8988T (cell line): ENCODE results near the gene PDE6B.
A peak's percentile ranks its signal among the peaks of the same experiment; 100 is the strongest.
"Not testable (repeated sequence)": the region's sequence is repeated elsewhere in the genome, so short reads cannot be mapped to it uniquely, and the experiment has no call there.

Experiments used
- DNase-seq: peaks from one replicate; pipeline ENCODE4 v3.0.0; 2011

PDE6B gene

DNA sequence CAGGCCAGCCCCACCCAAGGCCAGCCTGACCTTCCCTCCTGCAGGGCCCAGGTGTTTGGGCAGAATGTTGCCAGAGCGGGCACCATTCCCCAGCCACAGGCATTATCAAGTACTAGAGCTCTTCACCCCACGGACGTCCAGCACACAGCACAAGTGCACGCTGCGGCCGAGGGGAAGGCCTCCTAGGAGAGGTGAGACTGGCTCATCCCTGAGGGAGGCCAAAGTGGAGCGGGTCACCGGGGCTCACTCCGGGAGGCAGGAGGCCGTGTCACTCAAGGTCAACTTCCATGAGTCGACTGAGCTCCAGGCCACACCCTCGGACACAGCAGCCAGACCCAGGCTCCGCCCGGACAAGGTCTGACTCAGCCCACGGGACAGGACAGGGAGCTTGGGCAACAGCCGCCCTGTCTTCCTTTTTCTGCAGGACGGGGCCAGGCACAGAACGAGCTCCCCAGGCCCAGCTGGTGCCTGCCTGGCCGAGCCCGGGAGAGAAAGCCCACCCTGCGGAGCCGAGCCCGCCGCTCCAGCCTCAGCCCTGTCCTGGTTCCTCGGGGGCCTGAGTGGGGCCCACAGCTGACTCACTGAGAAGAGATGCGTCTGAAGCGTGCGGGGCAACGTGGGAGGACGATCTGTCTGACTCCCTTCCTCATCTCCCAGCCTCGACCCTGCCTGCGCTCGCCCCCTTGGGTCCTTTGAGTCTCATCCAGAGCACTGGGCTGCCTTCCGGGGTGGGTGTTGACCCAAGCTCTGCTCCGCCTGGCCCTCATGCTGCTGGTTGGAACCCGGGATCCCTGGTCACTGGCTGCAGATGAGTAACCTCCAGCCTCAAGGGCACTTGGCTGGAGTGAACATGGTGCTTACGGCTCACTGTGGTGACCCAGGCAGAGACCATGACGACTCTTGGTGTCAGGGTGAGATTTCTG lies 61.9 kb downstream of the PDE6B start:
- DNase-seq, result peak; percentile 99

DNA sequence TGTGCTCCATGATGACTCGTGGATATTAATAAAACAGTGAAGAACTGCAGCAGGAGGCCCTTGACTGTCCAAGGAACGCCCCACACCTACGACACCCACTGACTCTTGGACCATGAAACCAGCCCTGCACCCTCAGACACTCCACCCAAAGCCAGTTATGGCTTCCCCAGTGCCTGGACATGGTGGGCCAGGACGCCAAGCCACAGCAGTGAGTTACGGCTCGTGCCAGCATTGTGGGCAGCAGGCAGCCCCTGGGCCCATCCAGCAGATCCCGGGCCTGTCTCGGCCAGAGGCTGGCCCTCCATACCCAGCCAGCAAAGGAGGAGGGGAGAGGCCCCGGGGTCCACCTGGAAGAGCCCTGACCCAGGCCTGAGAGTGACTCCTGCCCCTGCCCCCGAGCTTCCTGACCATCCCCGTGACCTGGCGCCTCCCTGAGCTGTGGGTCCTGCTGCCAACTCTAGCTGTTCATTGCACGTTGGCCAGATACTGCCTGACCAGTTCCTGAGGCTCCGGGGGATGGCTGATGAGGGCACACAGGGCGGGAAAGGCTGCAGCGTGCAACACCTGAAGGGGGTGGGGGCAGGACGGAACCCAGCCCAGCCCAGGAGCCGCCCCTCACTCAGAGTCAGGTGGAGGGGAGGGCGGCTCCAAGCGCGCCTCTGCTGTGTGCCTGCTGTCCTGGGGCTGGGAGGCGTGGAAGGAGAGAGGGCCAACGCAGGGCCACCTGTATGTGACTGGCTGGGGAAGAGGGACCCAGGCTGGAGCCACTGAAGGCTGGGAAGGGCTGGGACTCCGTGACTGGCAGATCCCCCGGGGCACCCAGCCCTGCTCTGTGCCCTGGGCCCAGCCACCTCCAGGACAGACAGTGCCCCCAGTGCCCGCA lies 62.8 kb downstream of the PDE6B start:
- no peak for DNase-seq

DNA sequence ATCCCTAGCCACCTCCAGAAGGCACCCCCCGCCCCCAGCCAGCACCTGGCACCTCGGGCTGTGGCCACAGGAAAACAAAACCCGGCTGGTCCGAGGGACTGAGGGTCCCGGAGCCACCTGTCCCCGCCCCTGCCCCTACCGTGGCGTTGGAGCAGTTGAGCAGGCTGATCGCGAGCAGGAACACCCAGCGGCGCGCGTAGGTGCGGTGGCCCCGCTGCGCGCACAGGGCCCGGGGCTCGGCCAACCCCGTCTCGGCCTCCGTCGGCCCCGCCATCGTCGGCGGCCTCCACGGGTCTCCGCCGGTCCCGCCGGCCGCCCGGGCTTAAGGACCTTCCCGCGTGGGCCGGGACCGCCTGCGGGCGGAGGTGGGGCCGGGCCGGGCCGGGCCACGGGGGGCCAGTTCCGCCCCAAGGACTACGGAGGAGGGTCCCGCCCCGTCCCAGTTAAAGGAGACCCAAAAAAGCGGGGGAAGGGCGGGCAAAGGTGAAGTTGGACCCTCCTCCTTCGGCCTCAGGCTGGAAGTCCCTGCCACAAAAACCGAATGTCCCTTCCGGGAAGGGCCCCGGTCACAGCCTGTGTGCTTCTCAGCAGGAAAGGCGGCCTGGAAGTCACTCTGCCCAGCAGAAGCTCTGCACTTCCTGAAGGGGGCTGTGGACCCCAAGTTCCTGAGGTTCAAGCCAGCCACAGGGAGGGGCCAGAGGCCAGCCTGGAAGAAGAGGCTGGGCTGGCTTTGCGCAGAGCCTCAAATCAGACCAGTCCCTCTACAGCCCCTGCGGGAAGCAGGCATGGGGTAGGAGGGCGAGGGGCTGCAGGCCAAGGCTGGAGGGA lies 63.7 kb downstream of the PDE6B start, which contains the start of gene SLC49A3:
Gene SLC49A3 (minus strand): TSS at position 298 of the 828 bp plus-strand sequence. CDS start 24 bp downstream, at position 274.
- DNase-seq, result no peak

DNA sequence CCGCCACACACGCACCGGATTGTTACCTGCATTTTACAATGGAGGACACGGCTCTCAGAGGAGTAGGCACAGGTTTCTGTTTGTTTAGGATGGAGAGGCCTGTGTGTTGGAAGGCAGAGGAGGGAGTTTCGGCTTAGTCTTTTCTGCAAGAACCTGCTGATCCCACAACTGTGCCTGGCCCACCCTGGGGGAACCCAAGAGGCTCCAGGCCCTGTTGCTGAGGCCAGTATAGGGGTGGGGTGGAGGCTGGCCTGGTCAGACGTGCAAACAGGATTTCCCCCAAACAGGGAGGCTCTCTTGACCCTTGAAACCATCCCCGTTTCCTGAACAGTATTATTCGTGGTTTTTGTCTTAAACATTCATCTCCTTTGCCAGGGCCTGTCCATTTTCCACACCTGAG lies 64.3 kb downstream of the PDE6B start:
- DNase-seq, result no peak

DNA sequence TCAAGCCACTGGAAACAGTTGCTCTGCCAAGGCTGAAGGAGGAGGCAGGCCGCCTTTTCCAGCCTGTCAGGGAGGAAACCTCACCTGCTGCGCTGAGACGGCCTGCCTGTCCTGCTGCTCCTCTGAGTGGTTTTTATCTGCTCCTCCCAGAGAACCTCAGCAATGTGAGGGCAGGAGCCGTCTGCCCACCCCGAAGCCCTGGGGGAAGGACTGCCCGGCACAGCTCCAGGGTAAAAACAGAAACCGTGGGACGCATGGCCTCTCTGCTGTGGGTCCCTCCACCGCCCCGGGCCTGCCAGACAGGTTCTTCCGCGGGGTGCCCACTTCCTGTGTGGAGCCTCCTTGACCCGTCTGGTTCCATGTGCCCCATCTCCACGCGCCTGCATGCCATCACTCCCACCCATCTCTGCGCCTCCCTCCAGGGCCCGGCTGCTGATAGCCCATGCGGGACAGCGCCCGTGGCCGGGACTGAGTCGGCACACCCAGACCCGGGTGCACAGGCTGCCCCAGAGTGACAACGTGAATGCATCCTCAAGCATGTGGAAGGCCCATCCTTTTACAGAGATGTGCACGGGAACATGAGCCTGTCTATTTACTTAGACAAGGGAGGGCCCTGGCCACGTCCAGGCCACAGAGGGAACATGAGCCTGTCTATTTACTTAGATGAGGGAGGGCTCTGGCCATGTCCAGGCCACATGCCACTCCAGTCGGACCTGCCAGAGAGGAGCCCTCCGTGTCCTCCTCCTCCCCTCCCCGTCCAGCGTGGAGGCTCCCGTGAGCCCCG lies 67.6 kb downstream of the PDE6B start:
- no peak for DNase-seq

DNA sequence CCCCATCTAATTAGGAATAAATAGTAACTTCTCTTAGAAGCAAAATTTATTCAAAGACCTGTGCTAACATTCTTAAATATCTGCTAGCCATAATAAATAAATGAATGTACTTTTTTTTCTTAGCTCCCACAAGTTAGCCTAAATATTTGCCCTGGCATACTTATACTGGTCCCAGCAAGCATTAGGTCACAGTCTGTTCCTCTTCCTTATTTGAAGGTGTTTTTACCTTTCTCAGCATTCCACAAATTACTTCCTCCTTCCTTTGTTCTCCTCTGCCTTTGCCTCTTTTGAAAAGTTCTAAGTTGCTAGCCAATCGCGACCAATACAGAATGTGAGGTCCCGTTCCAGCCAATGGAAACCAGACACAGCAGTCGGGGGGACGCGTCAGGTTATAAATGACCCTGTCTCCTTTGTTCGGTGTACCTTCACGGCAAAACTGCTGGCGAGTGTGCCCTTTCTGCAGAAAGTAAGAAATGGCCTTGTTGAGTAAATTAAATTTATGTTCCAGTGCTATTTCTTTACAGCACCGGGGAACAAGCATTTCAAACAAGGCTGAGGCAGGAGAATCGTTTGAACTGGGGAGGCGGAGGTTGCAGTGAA lies 69.1 kb downstream of the PDE6B start:
- not testable (repeated sequence) for DNase-seq

DNA sequence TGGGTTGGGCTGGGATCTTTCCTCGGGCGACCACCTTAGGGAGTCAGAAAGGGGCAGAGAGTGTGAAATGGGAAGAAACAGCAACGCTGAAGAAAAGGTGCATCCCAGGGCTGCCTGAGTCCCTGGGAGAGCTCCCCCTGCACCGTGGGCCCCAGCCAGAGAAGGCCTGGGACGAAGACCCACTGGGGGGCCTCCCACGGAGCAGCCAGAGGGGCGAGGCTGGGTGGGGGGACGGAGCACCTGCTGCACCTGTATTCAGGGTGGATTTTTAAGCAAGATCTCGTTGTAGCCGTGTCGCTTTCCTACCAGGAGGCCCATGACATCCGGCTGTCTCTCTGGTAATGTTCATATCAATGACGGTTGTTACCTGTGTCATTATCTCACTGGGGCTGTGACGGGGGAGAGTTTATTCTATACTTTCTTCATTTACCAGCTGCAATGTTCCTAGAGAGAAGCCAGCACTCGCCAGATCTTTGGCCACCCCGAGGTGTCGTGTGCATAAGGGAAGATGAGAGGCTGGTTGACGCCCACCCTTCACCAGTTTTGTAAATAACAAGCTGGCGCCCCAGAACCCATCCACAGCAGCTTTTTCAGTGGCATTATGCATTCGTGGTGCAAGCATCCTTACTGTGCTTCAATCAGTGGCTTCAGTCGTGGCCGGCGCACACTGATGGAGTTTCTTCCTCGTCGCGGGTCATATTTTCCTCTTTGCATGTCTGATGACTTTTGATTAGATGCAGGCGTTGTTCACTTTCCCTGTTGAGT lies 74.6 kb downstream of the PDE6B start:
- DNase-seq, result no peak

DNA sequence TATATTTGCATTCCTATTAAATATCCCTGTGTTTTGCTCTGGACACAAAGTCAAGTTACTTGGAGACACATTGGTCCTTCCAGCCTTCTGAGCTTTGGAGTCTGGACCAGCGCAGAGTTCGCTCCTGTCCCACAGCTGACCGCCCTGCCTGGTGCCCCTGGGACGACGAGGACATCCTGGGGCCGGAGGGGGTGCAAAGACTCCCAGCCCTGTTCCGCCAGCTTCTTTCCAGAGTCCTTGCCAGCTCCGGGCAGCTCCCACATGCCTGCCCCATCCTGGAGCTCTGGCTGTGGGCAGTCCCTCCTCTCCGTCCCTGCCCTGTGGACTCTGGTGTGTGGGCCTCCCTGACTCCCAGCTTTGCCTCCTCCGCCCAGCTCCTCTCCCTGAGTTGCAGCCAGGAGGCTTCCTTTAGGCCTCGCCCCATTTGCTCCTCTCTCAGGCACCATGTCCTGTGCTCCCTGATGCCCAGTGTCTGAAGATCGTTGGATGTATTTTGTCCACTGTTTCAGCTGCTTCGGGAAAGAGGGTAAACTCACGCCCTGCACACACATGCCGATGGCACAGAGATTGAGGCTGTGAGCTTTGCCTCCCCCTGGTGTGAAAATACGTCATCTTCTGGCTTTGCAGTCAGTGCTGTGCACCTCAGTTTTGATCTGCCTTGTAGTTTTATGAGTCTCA lies 75.4 kb downstream of the PDE6B start:
- DNase-seq, result no peak

DNA sequence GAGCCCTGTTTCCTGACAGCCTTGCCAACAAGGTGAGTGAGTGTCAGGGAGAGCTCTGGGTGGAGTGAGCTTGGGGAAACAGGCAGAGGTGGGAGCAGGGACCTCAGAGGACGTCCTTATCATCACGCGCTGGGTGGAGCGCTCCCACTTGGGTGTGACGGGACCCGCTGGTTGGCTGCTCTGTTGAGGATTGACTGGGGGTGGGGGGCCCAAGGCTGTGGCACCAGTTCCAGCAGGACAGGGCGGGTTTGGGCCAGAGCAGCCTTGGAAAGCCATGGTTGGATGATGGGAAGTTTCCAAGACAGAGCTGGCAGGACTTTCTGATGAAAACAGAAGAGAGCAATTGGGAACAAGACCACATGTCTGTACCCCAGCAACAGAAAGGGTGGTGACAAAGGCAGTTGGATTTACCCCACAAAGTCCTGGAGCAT lies 77.3 kb downstream of the PDE6B start:
- DNase-seq, result no peak

DNA sequence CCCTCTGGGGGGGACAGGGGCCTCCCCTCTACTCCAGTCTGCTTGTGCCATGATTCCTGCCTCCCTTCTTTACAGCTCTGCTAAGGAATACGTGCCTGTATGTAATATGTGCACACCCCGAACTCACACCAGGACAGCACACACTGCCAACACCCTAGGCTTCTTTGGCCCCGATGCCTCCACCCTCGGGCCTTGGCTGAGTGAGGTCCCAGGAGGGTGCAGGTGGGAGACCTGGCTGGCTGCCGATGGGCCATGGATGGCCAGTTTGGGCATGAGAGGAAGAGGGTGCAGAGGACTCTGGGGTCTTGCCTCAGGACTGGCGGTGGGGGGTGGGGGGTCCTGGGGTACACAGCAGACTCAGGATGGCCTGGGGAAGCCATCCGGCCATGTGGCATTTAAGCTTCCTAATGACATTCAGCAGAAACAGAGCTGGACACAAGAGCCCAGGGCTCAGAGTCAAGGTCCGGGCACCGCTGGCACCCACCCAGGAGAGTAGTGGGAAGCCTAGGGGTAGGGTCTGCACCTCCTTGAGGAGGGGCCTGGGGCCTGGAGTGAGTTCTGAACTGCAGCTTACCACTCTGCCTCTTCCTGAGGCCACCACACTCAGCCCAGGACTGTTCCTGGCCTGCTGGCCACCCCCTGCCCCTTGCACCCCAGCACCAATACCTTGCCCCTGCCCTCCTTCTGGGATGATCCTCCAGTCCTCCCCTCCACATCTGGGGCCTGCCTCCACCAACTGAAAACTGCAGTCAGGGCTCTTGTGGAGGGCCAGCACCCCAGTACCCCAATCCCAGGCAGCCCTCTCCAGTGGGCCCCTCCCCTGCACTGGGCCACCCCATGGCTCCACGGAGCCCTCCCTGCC lies 78.2 kb downstream of the PDE6B start:
- no peak for DNase-seq

DNA sequence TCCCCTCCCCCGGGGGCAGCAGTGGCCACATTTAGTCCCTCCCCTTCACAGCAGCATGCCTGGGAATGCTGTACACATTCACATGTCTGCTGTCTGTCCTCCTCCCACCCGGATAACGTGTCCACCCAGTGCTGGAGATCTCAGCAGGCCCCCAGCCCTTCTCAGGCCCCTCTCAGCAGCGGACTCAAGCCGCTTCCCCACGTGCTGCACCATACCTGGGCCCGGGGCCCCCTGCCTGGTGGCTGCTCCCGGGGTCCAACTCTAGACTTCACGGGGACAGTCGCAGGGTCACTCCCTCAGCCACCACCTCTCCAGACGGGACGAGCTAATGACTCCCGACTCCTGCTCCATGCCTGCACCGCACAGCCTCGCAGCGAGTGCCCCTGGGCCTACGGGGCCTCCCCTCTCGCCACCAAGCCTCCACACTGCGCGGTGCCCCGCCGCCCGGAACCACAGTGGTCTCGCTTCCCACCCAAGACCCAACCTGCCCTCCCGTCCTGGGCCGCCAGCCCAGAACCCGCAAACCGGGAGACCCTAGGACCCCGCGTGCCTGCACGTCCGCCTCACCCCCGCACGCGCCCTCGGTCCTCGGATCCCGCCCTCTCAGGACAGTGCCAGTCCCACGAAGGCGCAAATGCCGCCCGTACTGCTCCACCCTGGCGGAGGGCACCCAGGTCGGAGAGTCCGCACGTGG lies 79.0 kb downstream of the PDE6B start:
- DNase-seq, result no peak

DNA sequence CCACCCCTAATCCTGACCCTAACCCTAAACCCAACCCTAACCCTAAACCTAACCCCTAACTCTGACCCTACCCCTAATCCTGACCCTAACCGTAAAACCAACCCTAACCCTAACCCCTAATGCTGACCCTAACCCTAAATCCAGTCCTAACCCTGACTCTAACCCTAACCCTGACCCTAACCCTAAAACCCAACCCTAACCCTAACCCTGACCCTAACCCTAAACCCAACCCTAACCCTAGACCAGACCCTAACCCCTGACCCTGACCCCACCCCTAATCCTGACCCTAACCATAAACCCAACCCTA lies 79.6 kb downstream of the PDE6B start:
- no peak for DNase-seq

DNA sequence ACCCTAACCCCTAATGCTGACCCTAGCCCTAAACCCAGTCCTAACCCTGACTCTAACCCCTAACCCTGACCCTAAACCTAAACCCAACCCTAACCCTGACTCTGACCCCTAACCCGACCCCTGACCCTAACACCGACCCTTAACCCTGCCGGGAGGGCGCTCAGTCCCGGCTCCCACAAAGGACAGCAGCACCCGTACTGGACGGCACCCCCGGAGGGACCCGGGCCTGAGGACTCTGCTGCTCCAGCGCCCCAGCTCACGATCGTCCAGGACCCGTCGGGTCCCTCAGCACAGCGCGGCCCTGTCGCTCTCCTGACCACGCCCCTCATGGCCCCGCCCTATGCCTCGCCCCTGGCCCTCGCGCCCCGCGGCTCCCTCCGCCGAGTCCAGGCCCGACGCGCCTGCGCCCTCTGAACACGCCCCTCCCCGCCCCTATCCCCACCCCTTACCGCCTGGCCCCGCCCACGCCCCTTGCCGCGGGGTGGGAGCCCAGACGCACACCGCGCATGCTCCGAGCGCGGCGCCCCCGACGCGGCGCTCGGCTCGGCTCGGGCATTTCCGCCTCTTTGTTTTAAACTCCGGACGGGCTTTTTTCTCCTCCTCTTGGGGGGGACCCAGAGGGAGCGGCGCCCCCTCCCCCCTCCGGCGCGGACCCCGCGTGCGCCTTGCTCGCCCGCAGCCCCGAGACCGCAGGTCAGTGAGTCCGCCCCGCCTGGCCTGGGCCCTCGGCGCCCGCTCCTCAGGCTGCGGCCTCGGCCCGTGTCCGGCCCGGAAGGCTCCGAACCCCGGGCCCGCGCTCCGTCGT lies 80.1 kb downstream of the PDE6B start, which contains the start of gene PCGF3:
Gene PCGF3 (plus strand): TSS at position 555 of the 805 bp plus-strand sequence. CDS start 27,849 bp downstream, outside the sequence.
- peak; percentile 100 for DNase-seq

DNA sequence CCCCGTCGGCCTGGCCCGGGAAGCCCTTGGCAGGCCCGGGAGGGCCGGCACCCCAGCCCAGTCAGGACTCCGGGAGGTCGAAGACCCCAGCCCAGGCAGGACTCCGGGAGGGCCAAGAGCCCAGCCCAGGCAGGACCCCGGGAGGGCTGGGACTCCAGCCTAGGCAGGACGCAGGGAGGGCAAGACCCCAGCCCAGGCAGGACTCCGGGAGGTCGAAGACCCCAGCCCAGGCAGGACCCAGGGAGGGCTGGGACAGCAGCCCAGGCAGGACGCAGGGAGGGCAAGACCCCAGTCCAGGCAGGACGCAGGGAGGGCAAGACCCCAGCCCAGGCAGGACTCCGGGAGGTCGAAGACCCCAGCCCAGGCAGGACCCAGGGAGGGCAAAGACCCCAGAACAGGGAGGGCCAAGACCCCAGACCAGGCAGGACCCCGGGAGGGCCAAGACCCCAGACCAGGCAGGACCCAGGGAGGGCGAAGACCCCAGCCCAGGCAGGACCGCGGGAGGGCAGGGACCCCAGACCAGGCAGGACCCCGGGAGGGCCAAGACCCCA lies 80.8 kb downstream of the PDE6B start:
- DNase-seq, result not testable (repeated sequence)

DNA sequence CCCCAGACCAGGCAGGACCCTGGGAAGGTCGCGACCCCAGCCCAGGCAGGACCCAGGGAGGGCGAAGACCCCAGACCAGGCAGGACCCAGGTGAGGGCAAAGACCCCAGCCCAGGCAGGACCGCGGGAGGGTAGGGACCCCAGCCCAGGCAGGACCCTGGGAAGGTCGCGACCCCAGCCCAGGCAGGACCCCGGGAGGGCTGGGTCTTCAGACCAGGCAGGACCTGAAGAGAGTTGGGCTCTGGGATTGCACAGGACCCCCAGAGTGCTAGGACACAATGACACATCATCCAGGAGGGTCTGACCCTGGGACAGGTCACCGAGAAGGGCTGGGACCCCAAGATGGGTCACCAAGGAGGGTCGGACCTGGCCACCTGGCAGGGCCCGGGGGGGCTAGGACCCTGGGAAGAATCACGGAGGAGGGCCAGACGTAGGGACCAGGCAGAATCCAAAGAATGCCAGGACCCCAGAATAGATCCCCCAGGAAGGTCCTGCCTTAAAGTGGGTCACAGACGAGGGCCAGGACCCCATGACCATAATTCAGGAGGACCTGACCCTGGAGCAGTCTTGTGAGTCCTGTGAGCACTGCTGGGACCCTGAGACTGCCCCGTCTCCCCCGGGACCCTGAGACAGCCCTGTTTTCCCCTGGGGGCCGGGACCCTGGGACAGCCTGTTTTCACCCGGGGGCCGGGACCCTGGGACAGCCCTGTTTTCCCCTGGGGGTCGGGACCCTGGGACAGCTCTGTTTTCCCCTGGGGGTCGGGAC lies 81.6 kb downstream of the PDE6B start:
- DNase-seq, result no peak

DNA sequence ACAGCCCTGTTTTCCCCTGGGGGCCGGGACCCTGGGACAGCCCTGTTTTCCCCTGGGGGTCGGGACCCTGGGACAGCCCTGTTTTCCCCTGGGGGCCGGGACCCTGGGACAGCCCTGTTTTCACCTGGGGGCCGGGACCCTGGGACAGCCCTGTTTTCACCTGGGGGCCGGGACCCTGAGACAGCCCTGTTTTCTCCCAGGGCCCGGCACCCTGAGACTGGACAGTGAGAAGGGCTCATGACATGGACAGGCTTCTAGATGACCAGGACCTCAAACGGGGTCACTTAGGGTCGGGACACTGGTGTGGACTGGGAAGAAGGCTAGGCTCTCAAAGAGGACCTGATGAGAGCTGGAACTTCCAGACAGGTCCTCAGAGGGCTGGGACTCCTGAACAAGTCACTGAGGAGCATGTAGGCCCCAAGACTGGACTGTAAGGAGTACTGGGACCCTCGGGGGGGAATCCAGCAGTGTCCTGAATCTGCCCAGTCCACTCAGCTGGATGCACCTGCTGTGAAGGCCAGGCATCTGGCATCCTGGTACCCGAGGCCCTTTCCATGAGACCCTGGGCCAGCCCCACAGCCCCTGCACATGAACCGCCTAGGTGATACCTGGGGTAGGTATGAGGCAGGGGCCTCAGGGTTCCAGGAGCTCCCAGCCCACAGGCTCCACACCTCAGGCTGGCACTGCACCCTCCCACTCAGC lies 82.7 kb downstream of the PDE6B start:
- no peak for DNase-seq
